IMR-90 (cell line): Measurements from ENCODE around the gene CLEC4M. TPM values are rescaled to one million over a fixed set of nuclear protein-coding genes. Genes with fewer than 3 reads are reported as not detected.

Source experiments
- ATAC-seq: fragments of 200-7000 bp; cut with Tn5 transposase; 2 replicates; pipeline ENCODE4 v1.9.1; 2020; ENCODE audit warnings: low read depth, mild to moderate bottlenecking, moderate library complexity
- BruUV-seq: library from RNA; stranded (reverse); fragments of 400-500 nt; replicated peaks from 2 replicates; lab custom pipeline; 2021; lab: Mats Ljungman, UMichigan
- CTCF ChIA-PET: fragments of 300-600 bp; formaldehyde crosslinking; extraction: SDS; loops from one replicate; lab custom pipeline; 2021; ENCODE audit warnings: antibody characterized with exemption; lab: Yijun Ruan, JAX
- POLR2A ChIA-PET: fragments of 300-600 bp; sonication (Branson Sonifier 250); formaldehyde crosslinking; loops from one replicate; lab custom pipeline; 2022; ENCODE audit warnings: antibody characterized with exemption; ENCODE audit not compliant: unreplicated experiment; lab: Charles Lee
- DNase-seq: peaks from one replicate; pipeline ENCODE4 v3.0.0; 2013
- H2AFZ ChIP-seq: replicated peaks from 2 replicates; pipeline ENCODE3; 2013; ENCODE audit warnings: low read length, mild to moderate bottlenecking; ENCODE audit not compliant: poor library complexity
- H2AK5ac ChIP-seq: 2 replicates; pipeline ENCODE4 v1.6.1; 2013; ENCODE audit warnings: low read depth, low read length, inconsistent platforms
- H2AK9ac ChIP-seq: replicated peaks from 2 replicates; pipeline ENCODE3; 2013; ENCODE audit warnings: mild to moderate bottlenecking, low read depth, low read length, moderate library complexity; ENCODE audit not compliant: poor library complexity
- H2BK120ac ChIP-seq: 2 replicates; pipeline ENCODE4 v1.6.1; 2013; ENCODE audit warnings: low read depth, low read length, inconsistent platforms
- H2BK15ac ChIP-seq: 3 replicates; pipeline ENCODE4 v1.6.1; 2013; ENCODE audit warnings: low read depth, low read length, inconsistent platforms
- H2BK20ac ChIP-seq: 2 replicates; pipeline ENCODE4 v1.6.1; 2013; ENCODE audit warnings: low read depth, mild to moderate bottlenecking, inconsistent platforms, low read length, moderate library complexity
- H2BK5ac ChIP-seq: 2 replicates; pipeline ENCODE4 v1.6.1; 2013; ENCODE audit warnings: mild to moderate bottlenecking, low read depth, low read length, inconsistent platforms; ENCODE audit not compliant: poor library complexity, severe bottlenecking
- H3K14ac ChIP-seq: replicated peaks from 2 replicates; pipeline ENCODE4 v1.6.1; 2013; ENCODE audit warnings: low read depth, low read length, inconsistent platforms
- H3K18ac ChIP-seq: 2 replicates; pipeline ENCODE4 v1.6.1; 2013; ENCODE audit warnings: low read depth, low read length, control low read depth
- H3K23ac ChIP-seq: 2 replicates; pipeline ENCODE4 v1.6.1; 2013; ENCODE audit warnings: low read depth, low read length, inconsistent platforms
- H3K27ac ChIP-seq: 2 replicates; pipeline ENCODE4 v1.5.1; 2013; ENCODE audit warnings: mild to moderate bottlenecking, control low read depth, low read length; ENCODE audit not compliant: insufficient read depth
- H3K27me3 ChIP-seq: 2 replicates; pipeline ENCODE4 v1.6.1; 2013; ENCODE audit warnings: low read length; ENCODE audit not compliant: control insufficient read depth, insufficient read depth
- H3K36me3 ChIP-seq: 2 replicates; pipeline ENCODE4 v1.6.1; 2013; ENCODE audit warnings: low read length, mixed read lengths; ENCODE audit not compliant: control insufficient read depth, insufficient read depth
- H3K4ac ChIP-seq: 2 replicates; pipeline ENCODE4 v1.6.1; 2013; ENCODE audit warnings: low read depth, low read length, inconsistent platforms
- H3K4me1 ChIP-seq: 2 replicates; pipeline ENCODE4 v1.6.1; 2013; ENCODE audit warnings: low read length, mixed read lengths; ENCODE audit not compliant: control insufficient read depth, insufficient read depth
- H3K4me2 ChIP-seq: 2 replicates; pipeline ENCODE4 v1.6.1; 2013; ENCODE audit warnings: low read depth, mild to moderate bottlenecking, control low read depth, low read length, moderate library complexity
- H3K4me3 ChIP-seq: 2 replicates; pipeline ENCODE4 v1.5.1; 2013; ENCODE audit warnings: low read depth, mild to moderate bottlenecking, control low read depth, low read length, moderate library complexity; ENCODE audit not compliant: insufficient read depth
- H3K56ac ChIP-seq: 2 replicates; pipeline ENCODE4 v1.6.1; 2013; ENCODE audit warnings: low read length, inconsistent platforms; ENCODE audit not compliant: insufficient read depth; ENCODE audit errors: extremely low read depth
- H3K79me1 ChIP-seq, 2 experiments: 2 replicates each; pipeline ENCODE4 v1.6.1; 2013; ENCODE audit warnings: low read length in 2 of 2, inconsistent platforms in 1 of 2, low read depth in 1 of 2
- H3K9ac ChIP-seq: 2 replicates; pipeline ENCODE4 v1.6.1; 2013; ENCODE audit warnings: low read depth, low read length, control low read depth
- H3K9me1 ChIP-seq: 2 replicates; pipeline ENCODE4 v1.6.1; 2013; ENCODE audit warnings: low read length, inconsistent platforms; ENCODE audit not compliant: insufficient read depth
- H3K9me3 ChIP-seq: 2 replicates; pipeline ENCODE4 v1.6.1; 2013; ENCODE audit warnings: low read length; ENCODE audit not compliant: control insufficient read depth, insufficient read depth
- H4K20me1 ChIP-seq: 2 replicates; pipeline ENCODE4 v1.6.1; 2013; ENCODE audit warnings: low read length, inconsistent platforms; ENCODE audit not compliant: insufficient read depth
- H4K5ac ChIP-seq: 2 replicates; pipeline ENCODE4 v1.6.1; 2013; ENCODE audit warnings: mild to moderate bottlenecking, low read depth, low read length, control low read depth
- H4K8ac ChIP-seq, 2 experiments: 2 replicates each; pipeline ENCODE4 v1.6.1; 2013; ENCODE audit warnings: low read depth in 2 of 2, low read length in 2 of 2, control low read depth in 1 of 2, inconsistent platforms in 1 of 2
- H4K91ac ChIP-seq: 2 replicates; pipeline ENCODE4 v1.6.1; 2013; ENCODE audit warnings: low read depth, low read length, inconsistent platforms; ENCODE audit not compliant: insufficient read depth
- CTCF ChIP-seq: conservative IDR thresholded peaks from 2 replicates; pipeline ENCODE4 v1.5.1; 2012; ENCODE audit warnings: mild to moderate bottlenecking, low read depth, low read length, improper control_type of control experiment
- NFE2L2 ChIP-seq: fragments of 150-350 bp; IDR thresholded peaks from 2 replicates; pipeline ENCODE4 v1.6.1; 2016; ENCODE audit warnings: low read depth, mild to moderate bottlenecking, low read length
- WGBS, 2 experiments: methylation state at CpG; one replicate each; pipeline versions ENCODE4 v1.1.5 to v1.1.7; 2013; ENCODE audit warnings: missing lambda C conversion rate in 2 of 2; ENCODE audit not compliant: insufficient read length in 1 of 2; ENCODE audit errors: extremely low coverage in 2 of 2; 5-methylcytosine and 5-hydroxymethylcytosine counted together
- dilution Hi-C: fragments of 300-500 bp; cut with HindIII; formaldehyde crosslinking; loops from one replicate; pipeline ENCODE4 v1.14.3; 2018; ENCODE audit warnings: low sequenced_read_pairs; ENCODE audit not compliant: unreplicated experiment
- in situ Hi-C: fragments of 300-500 bp; cut with MboI; formaldehyde crosslinking; loops from 3 replicates; pipeline ENCODE4 v1.14.3; 2019; ENCODE audit warnings: low sequenced_read_pairs, inconsistent platforms, mixed read lengths
- intact Hi-C: fragments of 100-400 bp; cut with micrococcal nuclease; formaldehyde crosslinking; loops from 2 replicates; pipeline ENCODE4 v1.10.0; 2022
- polyA plus RNA-seq, 3 experiments: library from polyadenylated mRNA; depleted of rRNA; stranded (reverse); fragments of >200 nt; gene quantifications; 2 replicates each; pipeline ENCODE4 v1.2.3, GENCODE V29; 2012; ENCODE audit warnings: low replicate concordance in 1 of 3
- total RNA-seq: library from RNA; depleted of rRNA; stranded (reverse); fragments of >200 nt; gene quantifications from 2 replicates; pipeline ENCODE4 v1.2.3, GENCODE V29; 2012

Gene CLEC4M
- total and polyA plus RNA-seq, 2 of the 4 experiments (the other 2 are of a cell fraction): not detected

DNA sequence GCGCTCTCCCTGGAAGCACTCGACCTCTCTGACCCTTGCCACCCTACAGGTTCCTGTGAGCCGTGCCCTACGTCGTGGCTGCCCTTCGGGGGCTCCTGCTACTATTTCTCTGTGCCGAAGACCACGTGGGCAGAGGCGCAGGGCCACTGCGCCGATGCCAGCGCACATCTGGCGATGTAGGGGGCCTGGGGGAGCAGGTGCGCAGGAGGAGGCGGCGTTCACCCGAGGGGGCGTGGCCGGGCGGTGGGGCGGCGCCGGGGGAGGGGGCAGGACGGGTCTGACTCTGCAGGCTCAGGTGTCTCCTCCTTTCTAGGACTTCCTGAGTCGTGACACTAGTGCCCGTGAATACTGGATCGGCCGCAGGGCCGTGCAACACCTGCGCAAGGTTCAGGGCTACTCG lies 26.4 kb downstream of the CLEC4M start:
- Histone ChIP-seq H3K9me3 (no peaks in the 10 kb centered on the region; the same call in 1 of the 2 replicates), H3K9ac (no peak overlapping the region), H2AK5ac (no peak overlapping the region), H4K8ac (no peak overlapping the region), H2AK9ac (no peak overlapping the region), H3K56ac (no peak overlapping the region), H3K4me1 (no peaks in the 10 kb centered on the region), H3K18ac (no peak overlapping the region), H4K5ac (no peak overlapping the region), H2AFZ (peak overlapping the region; percentile 58), H2BK120ac (no peak overlapping the region), H3K4ac (no peak overlapping the region), H3K36me3 (no peaks in the 10 kb centered on the region), H3K23ac (no peak overlapping the region), H3K79me1 (no peaks in the 10 kb centered on the region), H3K4me3 (no peak overlapping the region), H4K20me1 (no peaks in the 10 kb centered on the region), H3K14ac (no peak overlapping the region), H3K27me3 (peaks cover 29% of the 10 kb centered on the region), H2BK20ac (no peak overlapping the region), H3K4me2 (no peak overlapping the region), H3K9me1 (no peaks in the 10 kb centered on the region), H3K27ac (no peak overlapping the region), H4K91ac (no peak overlapping the region), H2BK5ac (no peak overlapping the region), H2BK15ac (no peak overlapping the region)
- TF ChIP-seq CTCF: no peak
- TF ChIP-seq NFE2L2: no peak
- POLR2A ChIA-PET: no interaction called here
- in situ Hi-C loops: no loop called here
- DNase-seq: no peak
- BruUV-seq: no TSS peak
- ATAC-seq: no peak
- intact Hi-C loops: no loop called here
- 46% methylated on average over 7 of the region's 31 CpGs; no CpG with 5 or more reads in 1 of the 2 experiments for WGBS, 2 experiments
- dilution Hi-C loops: no loop called here
- CTCF ChIA-PET: no interaction called here
